OCI-LY1 (cell line): Measurements from ENCODE around the gene ILF2.

Source experiments
- EZH2 ChIP-seq: fragments of 200-600 bp; sonication (generic), shearing (Covaris generic); IDR thresholded peaks from 2 replicates; pipeline ENCODE4 v1.8.0; 2017; ENCODE audit warnings: borderline replicate concordance, mixed run types, mild to moderate bottlenecking, antibody characterized with exemption, low read length, moderate library complexity, mixed read lengths
- TF ChIP-seq, protein P1 (sequence below): fragments of 200-600 bp; sonication (generic), shearing (Covaris generic); IDR thresholded peaks from 2 replicates; pipeline ENCODE4 v1.5.1; 2017; ENCODE audit warnings: mild to moderate bottlenecking, antibody characterized with exemption, low read length, moderate library complexity, mixed read lengths

DNA sequence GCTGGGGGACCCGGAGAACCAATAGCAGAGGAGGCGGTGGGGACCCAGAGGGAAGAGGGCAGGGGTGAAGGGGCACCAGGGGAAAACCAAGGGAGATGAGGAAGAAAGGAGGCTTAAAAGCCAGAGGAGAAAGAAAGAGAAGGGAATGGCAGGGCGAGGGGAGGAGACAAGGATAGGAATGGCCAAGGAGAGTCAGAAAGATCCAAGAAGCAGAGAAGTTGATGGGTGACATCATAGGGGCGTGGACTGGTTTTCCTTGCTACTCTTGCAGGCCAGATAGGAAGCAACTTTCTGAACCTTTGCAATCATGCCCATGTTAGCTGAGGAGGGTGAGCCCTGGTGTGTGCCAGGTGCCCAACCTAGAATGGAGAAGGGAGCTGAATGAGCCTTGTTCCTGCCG, 13.1 kb upstream of the ILF2 start:
- TF ChIP-seq, protein P1, sequence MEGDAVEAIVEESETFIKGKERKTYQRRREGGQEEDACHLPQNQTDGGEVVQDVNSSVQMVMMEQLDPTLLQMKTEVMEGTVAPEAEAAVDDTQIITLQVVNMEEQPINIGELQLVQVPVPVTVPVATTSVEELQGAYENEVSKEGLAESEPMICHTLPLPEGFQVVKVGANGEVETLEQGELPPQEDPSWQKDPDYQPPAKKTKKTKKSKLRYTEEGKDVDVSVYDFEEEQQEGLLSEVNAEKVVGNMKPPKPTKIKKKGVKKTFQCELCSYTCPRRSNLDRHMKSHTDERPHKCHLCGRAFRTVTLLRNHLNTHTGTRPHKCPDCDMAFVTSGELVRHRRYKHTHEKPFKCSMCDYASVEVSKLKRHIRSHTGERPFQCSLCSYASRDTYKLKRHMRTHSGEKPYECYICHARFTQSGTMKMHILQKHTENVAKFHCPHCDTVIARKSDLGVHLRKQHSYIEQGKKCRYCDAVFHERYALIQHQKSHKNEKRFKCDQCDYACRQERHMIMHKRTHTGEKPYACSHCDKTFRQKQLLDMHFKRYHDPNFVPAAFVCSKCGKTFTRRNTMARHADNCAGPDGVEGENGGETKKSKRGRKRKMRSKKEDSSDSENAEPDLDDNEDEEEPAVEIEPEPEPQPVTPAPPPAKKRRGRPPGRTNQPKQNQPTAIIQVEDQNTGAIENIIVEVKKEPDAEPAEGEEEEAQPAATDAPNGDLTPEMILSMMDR = no peak
- no peak for TF ChIP-seq EZH2
